HG02588 (cell line): Measurements from ENCODE around the gene MAOA.
"Not testable (repeated sequence)": the region's sequence is repeated elsewhere in the genome, so short reads cannot be mapped to it uniquely, and the experiment has no call there.

Experiments used
- ATAC-seq: cut with Tn5 transposase; IDR thresholded peaks from one replicate; pipeline ENCODE4 v1.9.1; 2021; ENCODE audit warnings: mild to moderate bottlenecking, moderate library complexity; ENCODE audit not compliant: unreplicated experiment

MAOA gene

GRCh38 chrX:43661521-43662240, 5.6 kb downstream of the MAOA start:
- no peak for ATAC-seq

- ATAC-seq = no peak
Measured at GRCh38 chrX:43663173-43663572, 7.1 kb downstream of the MAOA start.

GRCh38 chrX:43664258-43664657, 8.2 kb downstream of the MAOA start:
- ATAC-seq = no peak

GRCh38 chrX:43664708-43665107, 8.6 kb downstream of the MAOA start:
- no peak for ATAC-seq

- ATAC-seq = no peak
Measured at GRCh38 chrX:43666311-43666912, 10.3 kb downstream of the MAOA start.

GRCh38 chrX:43675965-43676628, 20.0 kb downstream of the MAOA start:
- not testable (repeated sequence) for ATAC-seq

GRCh38 chrX:43676971-43677572, 21.0 kb downstream of the MAOA start:
- no peak for ATAC-seq

- no peak for ATAC-seq
Measured at GRCh38 chrX:43677993-43678392, 21.9 kb downstream of the MAOA start.

GRCh38 chrX:43679058-43679457, 23.0 kb downstream of the MAOA start:
- ATAC-seq = no peak

- no peak for ATAC-seq
Measured at GRCh38 chrX:43679778-43680177, 23.7 kb downstream of the MAOA start.

GRCh38 chrX:43682726-43683125, 26.6 kb downstream of the MAOA start:
- no peak for ATAC-seq

- no peak for ATAC-seq
Measured at GRCh38 chrX:43685221-43685620, 29.1 kb downstream of the MAOA start.

GRCh38 chrX:43688586-43688985, 32.5 kb downstream of the MAOA start:
- no peak for ATAC-seq

- no peak for ATAC-seq
Measured at GRCh38 chrX:43693602-43694406, 37.7 kb downstream of the MAOA start.

- no peak for ATAC-seq
Measured at GRCh38 chrX:43699475-43699874, 43.4 kb downstream of the MAOA start.

GRCh38 chrX:43702079-43702524, 46.0 kb downstream of the MAOA start:
- no peak for ATAC-seq

- no peak for ATAC-seq
Measured at GRCh38 chrX:43702660-43703059, 46.6 kb downstream of the MAOA start.

GRCh38 chrX:43703211-43703791, 47.2 kb downstream of the MAOA start:
- no peak for ATAC-seq

GRCh38 chrX:43706786-43707370, 50.8 kb downstream of the MAOA start:
- ATAC-seq = no peak
